Aorta (tissue), 5 donors: ENCODE results near the gene VBP1. TPM values are rescaled to one million over a fixed set of nuclear protein-coding genes. Genes with fewer than 3 reads are reported as not detected.
"Not testable (repeated sequence)": the region's sequence is repeated elsewhere in the genome, so short reads cannot be mapped to it uniquely, and the experiment has no call there.

Experiments used
- ATAC-seq: fragments of 200-7000 bp; cut with Tn5 transposase; one replicate; pipeline ENCODE4 v1.9.1; 2022; ENCODE audit warnings: moderate library complexity; ENCODE audit not compliant: low FRiP score
- DNase-seq, 2 donors: peaks; one replicate each; pipeline ENCODE4 v3.0.0-alpha.2; 2020
- H3K27ac ChIP-seq, 2 donors: one replicate each; pipeline ENCODE4 v1.5.1; 2013; ENCODE audit warnings: low read length in 2 of 2, mild to moderate bottlenecking in 2 of 2, moderate library complexity in 2 of 2, control low read depth in 1 of 2, inconsistent platforms in 1 of 2, low read depth in 1 of 2
- H3K27me3 ChIP-seq, 2 donors: one replicate each; pipeline ENCODE4 v1.6.1; 2013; ENCODE audit warnings: control low read depth in 1 of 2, low read length in 1 of 2, mild to moderate bottlenecking in 1 of 2, moderate library complexity in 1 of 2; ENCODE audit not compliant: insufficient read depth in 2 of 2, control insufficient read depth in 1 of 2
- H3K36me3 ChIP-seq, 2 donors: one replicate each; pipeline ENCODE4 v1.6.1; 2013; ENCODE audit warnings: control low read depth in 1 of 2, low read length in 1 of 2, mild to moderate bottlenecking in 1 of 2; ENCODE audit not compliant: insufficient read depth in 2 of 2, control insufficient read depth in 1 of 2
- H3K4me1 ChIP-seq, 2 donors: one replicate each; pipeline ENCODE4 v1.6.1; 2013; ENCODE audit warnings: low read length in 2 of 2, control low read depth in 1 of 2, mild to moderate bottlenecking in 1 of 2, moderate library complexity in 1 of 2; ENCODE audit not compliant: insufficient read depth in 2 of 2, control insufficient read depth in 1 of 2
- H3K4me3 ChIP-seq, 2 donors: one replicate each; pipeline ENCODE4 v1.5.1; 2013; ENCODE audit warnings: low read length in 2 of 2, control low read depth in 1 of 2, mild to moderate bottlenecking in 1 of 2
- H3K9me3 ChIP-seq: one replicate; pipeline ENCODE4 v1.6.1; 2013; ENCODE audit warnings: mild to moderate bottlenecking, low read length; ENCODE audit not compliant: control insufficient read depth
- WGBS, 2 donors: extraction: QIAGEN DNeasy Blood & Tissue Kit; methylation state at CpG; one replicate each; pipeline ENCODE4 v1.1.7; 2013; 5-methylcytosine and 5-hydroxymethylcytosine counted together
- intact Hi-C, 2 donors: fragments of 100-400 bp; cut with DNase I; formaldehyde crosslinking; loops; one replicate each; pipeline versions ENCODE4 v1.14.2 to v1.15.0; 2022
- polyA plus RNA-seq, 2 donors: library from polyadenylated mRNA; stranded (reverse); fragments of 200-250 nt; gene quantifications; one replicate each; pipeline ENCODE4 v1.2.3, GENCODE V29; 2013
- total RNA-seq, 2 donors: library from RNA; stranded (reverse); fragmentation: NEBNext Ultra II Directional; extraction: Animal tissue kit (Norgen Biotek cat#: 25700); gene quantifications; one replicate each; pipeline ENCODE4 v1.2.1, GENCODE V29; 2021
- donor health status: healthy with polysubstance abuse.
- donor health status: Bipolar disorder and iron deficiency.
- donor health status: DM: no; HTN: no; CAD: no.
- donor health status: DM: no; HTN: no; CAD: no.
- donor health status: DM: yes; HTN: yes; CAD: no.

Gene VBP1
- total and polyA plus RNA-seq, 4 donors = 24.6 to 40.3 (median 32.0) TPM

GRCh38 chrX:155218777-155219176, 2.5 kb downstream of the VBP1 start:
- WGBS, 2 donors = 73 to 86% methylated on average over 2 of the region's 2 CpGs
- ATAC-seq = no peak

GRCh38 chrX:155221351-155221750, 5.1 kb downstream of the VBP1 start:
- H3K27ac ChIP-seq = no peak overlapping the region
- no peak for ATAC-seq
- 92 to 98% methylated on average over 4 of the region's 4 CpGs for WGBS, 2 donors

More at GRCh38 chrX:155218777-155219176, 2.5 kb downstream of the VBP1 start:
- Histone ChIP-seq H3K27me3 (no peaks in the 10 kb centered on the region), H3K4me1 (peaks cover 0 to 2% of the 10 kb centered on the region in 2 donors), H3K36me3 (no peaks in the 10 kb centered on the region), H3K9me3 (no peaks in the 10 kb centered on the region), H3K27ac (no peak overlapping the region), H3K4me3 (no peak overlapping the region)
- intact Hi-C loops = no loop called here
- no peak for DNase-seq

GRCh38 chrX:155223746-155224145, 7.5 kb downstream of the VBP1 start:
- H3K27me3 ChIP-seq, H3K27ac ChIP-seq, H3K36me3 ChIP-seq, H3K4me3 ChIP-seq, H3K4me1 ChIP-seq, DNase-seq, H3K9me3 ChIP-seq, ATAC-seq, intact Hi-C loops: not testable (repeated sequence)
- WGBS, 2 donors = 93 to 98% methylated on average over 30 of the region's 30 CpGs

More at GRCh38 chrX:155221351-155221750, 5.1 kb downstream of the VBP1 start:
- DNase-seq = no peak
- H3K27me3 ChIP-seq = no peaks in the 10 kb centered on the region
- H3K4me1 ChIP-seq = peaks cover 0 to 2% of the 10 kb centered on the region in 2 donors
- no peaks in the 10 kb centered on the region for H3K36me3 ChIP-seq
- H3K4me3 ChIP-seq = no peak overlapping the region
- H3K9me3 ChIP-seq = no peaks in the 10 kb centered on the region
- intact Hi-C loops = no loop called here

- 68 to 75% methylated on average over 3 of the region's 3 CpGs for WGBS, 2 donors
- H3K9me3 ChIP-seq = no peaks in the 10 kb centered on the region
- H3K4me1 ChIP-seq = peaks cover 0 to 2% of the 10 kb centered on the region in 2 donors
- no peak for ATAC-seq
- no peaks in the 10 kb centered on the region for H3K27me3 ChIP-seq
- intact Hi-C loops = no loop called here
- no peak overlapping the region for H3K27ac ChIP-seq
- no peak overlapping the region for H3K4me3 ChIP-seq
- H3K36me3 ChIP-seq = peaks cover 0 to 2% of the 10 kb centered on the region in 2 donors
- DNase-seq = no peak
These were observed 9.5 kb downstream of the VBP1 start for GRCh38 chrX:155225774-155226173.

GRCh38 chrX:155231163-155231562, 14.9 kb downstream of the VBP1 start:
- H3K4me3 ChIP-seq = no peak overlapping the region
- H3K36me3 ChIP-seq = peaks cover 2 to 4% of the 10 kb centered on the region in 2 donors
- H3K27me3 ChIP-seq = no peaks in the 10 kb centered on the region
- ATAC-seq = no peak
- H3K9me3 ChIP-seq = no peaks in the 10 kb centered on the region
- no peak overlapping the region for H3K27ac ChIP-seq
- H3K4me1 ChIP-seq = no peaks in the 10 kb centered on the region
- intact Hi-C loops = no loop called here
- no peak for DNase-seq

- no peaks in the 10 kb centered on the region for H3K27me3 ChIP-seq
- ATAC-seq (no peak), DNase-seq (no peak)
- H3K9me3 ChIP-seq = no peaks in the 10 kb centered on the region
- H3K4me3 ChIP-seq = no peak overlapping the region
- no peak overlapping the region for H3K27ac ChIP-seq
- intact Hi-C loops = no loop called here
- H3K36me3 ChIP-seq = peaks cover 4% of the 10 kb centered on the region in 2 donors
- no peaks in the 10 kb centered on the region for H3K4me1 ChIP-seq
These were observed 19.6 kb downstream of the VBP1 start for GRCh38 chrX:155235891-155236290.

- Histone ChIP-seq H3K4me3 (no peak overlapping the region), H3K27me3 (no peaks in the 10 kb centered on the region), H3K9me3 (no peaks in the 10 kb centered on the region), H3K36me3 (peaks cover 4% of the 10 kb centered on the region in 2 donors), H3K4me1 (no peaks in the 10 kb centered on the region), H3K27ac (no peak overlapping the region)
- intact Hi-C loops = no loop called here
- DNase-seq (no peak), ATAC-seq (no peak)
- WGBS, 2 donors = 77 to 90% methylated on average over 5 of the region's 5 CpGs
These were observed 21.5 kb downstream of the VBP1 start for GRCh38 chrX:155237719-155238118.

GRCh38 chrX:155242300-155242699, 26.0 kb downstream of the VBP1 start:
- Histone ChIP-seq H3K36me3 (peaks cover 0 to 4% of the 10 kb centered on the region in 2 donors), H3K27me3 (no peaks in the 10 kb centered on the region), H3K27ac (no peak overlapping the region), H3K4me3 (no peak overlapping the region), H3K4me1 (no peaks in the 10 kb centered on the region), H3K9me3 (no peaks in the 10 kb centered on the region)
- 60 to 72% methylated on average over 5 of the region's 5 CpGs for WGBS, 2 donors
- no peak for ATAC-seq
- no peak for DNase-seq
- intact Hi-C loops = no loop called here

- H3K9me3 ChIP-seq = no peaks in the 10 kb centered on the region
- H3K27ac ChIP-seq = no peak overlapping the region
- ATAC-seq = no peak
- no peaks in the 10 kb centered on the region for H3K4me1 ChIP-seq
- intact Hi-C loops = no loop called here
- DNase-seq = no peak
- 89 to 95% methylated on average over 1 of the region's 1 CpG for WGBS, 2 donors
- H3K27me3 ChIP-seq = no peaks in the 10 kb centered on the region
- H3K4me3 ChIP-seq = no peak overlapping the region
- H3K36me3 ChIP-seq = no peaks in the 10 kb centered on the region
These were observed 30.5 kb downstream of the VBP1 start for GRCh38 chrX:155246748-155247147.
